NCI-H1694 (cell line): ENCODE measurements around the gene CTTNBP2NL.
"Not testable (repeated sequence)": the region's sequence is repeated elsewhere in the genome, so short reads cannot be mapped to it uniquely, and the experiment has no call there.

ENCODE experiments used
- DNase-seq: peaks from one replicate; lab custom pipeline; 2025; lab: John Stamatoyannopoulos, UW

The CTTNBP2NL gene

GRCh38 chr1:112461200-112461871 lies 65.3 kb downstream of the CTTNBP2NL start:
- DNase-seq, result no peak

- DNase-seq, result no peak
Measured at GRCh38 chr1:112462953-112463279, 66.9 kb downstream of the CTTNBP2NL start.

GRCh38 chr1:112464501-112464900 lies 68.5 kb downstream of the CTTNBP2NL start:
- no peak for DNase-seq

- DNase-seq, result no peak
Measured at GRCh38 chr1:112465122-112465521, 69.1 kb downstream of the CTTNBP2NL start.

- peak; percentile 85 for DNase-seq
Measured at GRCh38 chr1:112466078-112466660, 70.2 kb downstream of the CTTNBP2NL start.

- not testable (repeated sequence) for DNase-seq
Measured at GRCh38 chr1:112470324-112470723, 74.3 kb downstream of the CTTNBP2NL start.

GRCh38 chr1:112470966-112471365 lies 75.0 kb downstream of the CTTNBP2NL start:
- no peak for DNase-seq

- DNase-seq, result no peak
Measured at GRCh38 chr1:112472142-112472541, 76.1 kb downstream of the CTTNBP2NL start.

- no peak for DNase-seq
Measured at GRCh38 chr1:112477550-112477949, 81.5 kb downstream of the CTTNBP2NL start.

GRCh38 chr1:112478314-112478713 lies 82.3 kb downstream of the CTTNBP2NL start:
- DNase-seq, result no peak

- DNase-seq, result not testable (repeated sequence)
Measured at GRCh38 chr1:112486063-112486462, 90.0 kb downstream of the CTTNBP2NL start.

- DNase-seq, result not testable (repeated sequence)
Measured at GRCh38 chr1:112487686-112488085, 91.7 kb downstream of the CTTNBP2NL start.

- no peak for DNase-seq
Measured at GRCh38 chr1:112488141-112488540, 92.1 kb downstream of the CTTNBP2NL start.

GRCh38 chr1:112492076-112492475 lies 96.1 kb downstream of the CTTNBP2NL start:
- DNase-seq, result no peak

- no peak for DNase-seq
Measured at GRCh38 chr1:112493351-112493750, 97.3 kb downstream of the CTTNBP2NL start.

GRCh38 chr1:112496290-112496689 lies 100.3 kb downstream of the CTTNBP2NL start:
- DNase-seq, result no peak

GRCh38 chr1:112501810-112502641 lies 106.0 kb downstream of the CTTNBP2NL start:
- DNase-seq, result peak; percentile 17

- no peak for DNase-seq
Measured at GRCh38 chr1:112502826-112503225, 106.8 kb downstream of the CTTNBP2NL start.

- DNase-seq, result no peak
Measured at GRCh38 chr1:112504001-112504660, 108.1 kb downstream of the CTTNBP2NL start.

- DNase-seq, result no peak
Measured at GRCh38 chr1:112504661-112505399, 108.8 kb downstream of the CTTNBP2NL start.

GRCh38 chr1:112505400-112505785 lies 109.4 kb downstream of the CTTNBP2NL start:
- no peak for DNase-seq

GRCh38 chr1:112505878-112506277 lies 109.9 kb downstream of the CTTNBP2NL start:
- DNase-seq, result no peak
